Cardiac muscle cell (in vitro differentiated cells and primary cell): ENCODE data around the gene TIAM2. TPM values are rescaled to one million over a fixed set of nuclear protein-coding genes. Genes with fewer than 3 reads are reported as not detected.

Experiments
- DNase-seq, 2 donors: peaks; one replicate each; pipeline versions ENCODE4 v3.0.0 to v3.0.0-alpha.2; 2010 to 2017; ENCODE audit warnings: low read depth in 1 of 2, low spot score in 1 of 2
- H3K27ac ChIP-seq: fragments of 200-600 bp; sonication (generic); 2 replicates; pipeline ENCODE4 v1.5.1; 2016
- H3K27me3 ChIP-seq: fragments of 200-600 bp; sonication (generic); 2 replicates; pipeline ENCODE4 v1.6.0; 2016; ENCODE audit warnings: control low read depth
- H3K36me3 ChIP-seq: fragments of 200-600 bp; sonication (generic); 2 replicates; pipeline ENCODE4 v1.5.1; 2016; ENCODE audit warnings: control low read depth
- H3K4me1 ChIP-seq: fragments of 200-600 bp; sonication (generic); 2 replicates; pipeline ENCODE4 v1.8.1; 2017; ENCODE audit warnings: low read depth, mild to moderate bottlenecking, mixed run types
- H3K4me3 ChIP-seq: fragments of 200-600 bp; sonication (generic); 2 replicates; pipeline ENCODE4 v1.5.1; 2016; ENCODE audit warnings: mild to moderate bottlenecking
- H3K9me3 ChIP-seq: fragments of 200-600 bp; sonication (generic); 2 replicates; pipeline ENCODE4 v1.5.1; 2017; ENCODE audit warnings: low read depth, mild to moderate bottlenecking, control low read depth
- polyA plus RNA-seq: library from polyadenylated mRNA; unstranded; fragments of >200 nt; fragmentation: Nextera tagmentation; extraction: Ambion mirVana; gene quantifications from 2 replicates; pipeline ENCODE4 v1.2.1, GENCODE V29; 2016
- total RNA-seq: library from RNA; depleted of rRNA; stranded (reverse); fragments of >200 nt; gene quantifications from 2 replicates; pipeline ENCODE4 v1.2.3, GENCODE V29; 2016
- TF ChIP-seq, protein P1 (sequence below): IDR thresholded peaks from 2 replicates; pipeline ENCODE4 v1.5.1; 2012; ENCODE audit warnings: low read depth, mild to moderate bottlenecking, low read length

TIAM2 gene
- total and polyA plus RNA-seq, 2 experiments from 2014 or later = 3.9 to 12.4 TPM

DNA sequence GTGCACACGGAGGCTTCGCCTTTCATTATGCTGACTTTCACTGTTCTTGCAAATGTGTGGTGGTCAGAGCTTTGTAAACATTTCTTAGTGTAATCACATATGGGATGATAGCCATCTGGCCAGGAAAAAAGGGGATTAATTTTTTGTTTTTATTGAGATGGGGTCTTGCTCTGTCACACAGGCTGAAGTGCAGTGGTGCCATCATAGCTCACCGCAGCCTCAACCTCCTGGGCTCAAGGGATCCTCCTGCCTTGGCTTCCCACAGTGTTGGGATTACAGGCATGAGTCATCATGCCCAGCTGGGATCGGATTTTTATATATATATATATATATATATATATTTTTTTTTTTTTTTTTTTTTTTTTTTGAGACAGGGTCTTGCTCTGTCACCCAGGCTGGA is 11.0 kb upstream of the TIAM2 start:
- peaks cover 6% of the 10 kb centered on the region for H3K27me3 ChIP-seq
- H3K36me3 ChIP-seq = no peaks in the 10 kb centered on the region
- no peaks in the 10 kb centered on the region for H3K4me1 ChIP-seq
- H3K9me3 ChIP-seq = no peaks in the 10 kb centered on the region
- TF ChIP-seq, protein P1, sequence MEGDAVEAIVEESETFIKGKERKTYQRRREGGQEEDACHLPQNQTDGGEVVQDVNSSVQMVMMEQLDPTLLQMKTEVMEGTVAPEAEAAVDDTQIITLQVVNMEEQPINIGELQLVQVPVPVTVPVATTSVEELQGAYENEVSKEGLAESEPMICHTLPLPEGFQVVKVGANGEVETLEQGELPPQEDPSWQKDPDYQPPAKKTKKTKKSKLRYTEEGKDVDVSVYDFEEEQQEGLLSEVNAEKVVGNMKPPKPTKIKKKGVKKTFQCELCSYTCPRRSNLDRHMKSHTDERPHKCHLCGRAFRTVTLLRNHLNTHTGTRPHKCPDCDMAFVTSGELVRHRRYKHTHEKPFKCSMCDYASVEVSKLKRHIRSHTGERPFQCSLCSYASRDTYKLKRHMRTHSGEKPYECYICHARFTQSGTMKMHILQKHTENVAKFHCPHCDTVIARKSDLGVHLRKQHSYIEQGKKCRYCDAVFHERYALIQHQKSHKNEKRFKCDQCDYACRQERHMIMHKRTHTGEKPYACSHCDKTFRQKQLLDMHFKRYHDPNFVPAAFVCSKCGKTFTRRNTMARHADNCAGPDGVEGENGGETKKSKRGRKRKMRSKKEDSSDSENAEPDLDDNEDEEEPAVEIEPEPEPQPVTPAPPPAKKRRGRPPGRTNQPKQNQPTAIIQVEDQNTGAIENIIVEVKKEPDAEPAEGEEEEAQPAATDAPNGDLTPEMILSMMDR = no peak
- H3K27ac ChIP-seq = no peak overlapping the region
- H3K4me3 ChIP-seq = no peak overlapping the region
- no peak for DNase-seq

DNA sequence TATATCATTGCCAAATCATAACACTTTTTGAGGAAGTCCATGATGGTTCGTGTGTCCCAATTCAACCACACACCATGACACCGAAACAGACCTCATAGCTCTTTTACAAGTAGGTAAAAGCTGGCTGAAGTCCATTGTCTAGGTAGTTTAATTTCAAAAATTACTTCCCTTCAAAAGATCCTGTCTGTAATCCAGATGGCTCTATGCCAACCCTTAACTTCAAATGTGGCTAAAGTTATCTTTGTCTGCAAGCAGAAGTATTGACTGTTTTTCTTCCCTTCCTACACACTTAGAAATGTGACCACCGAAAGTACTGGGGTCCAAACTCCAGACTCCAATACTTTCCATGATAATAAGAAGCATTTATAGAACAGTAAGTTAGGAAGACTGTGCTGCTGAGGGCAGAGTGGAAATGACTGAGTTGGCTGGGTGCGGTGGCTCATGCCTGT is 8.3 kb upstream of the TIAM2 start:
- peaks cover 31% of the 10 kb centered on the region for H3K27me3 ChIP-seq
- H3K27ac ChIP-seq = no peak overlapping the region
- no peak overlapping the region for H3K4me3 ChIP-seq
- no peaks in the 10 kb centered on the region for H3K9me3 ChIP-seq
- no peaks in the 10 kb centered on the region for H3K4me1 ChIP-seq
- H3K36me3 ChIP-seq = no peaks in the 10 kb centered on the region
- peak in 1 of 2 donors; percentile 42 for DNase-seq
- TF ChIP-seq, protein P1 = no peak

DNA sequence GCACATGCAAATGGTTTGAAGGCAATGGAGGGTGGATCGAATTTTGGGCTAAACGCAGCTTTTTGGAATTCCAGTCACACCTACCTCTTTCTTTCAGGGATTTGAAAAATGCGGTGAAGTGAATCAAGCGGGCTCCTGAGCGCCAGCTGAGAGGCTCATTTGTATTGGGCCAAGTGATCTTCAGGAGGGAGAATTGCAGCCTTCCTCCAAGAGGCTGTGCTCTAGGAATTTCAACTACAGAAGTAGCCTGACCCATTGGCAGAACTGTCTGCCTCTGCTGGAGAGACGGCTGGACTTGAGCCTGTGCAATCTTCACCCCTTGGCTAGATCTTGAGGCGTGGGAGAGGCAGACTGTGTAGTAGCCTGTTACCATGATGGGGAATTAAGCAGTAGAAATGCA is 5.7 kb upstream of the TIAM2 start:
- TF ChIP-seq, protein P1 = no peak

DNA sequence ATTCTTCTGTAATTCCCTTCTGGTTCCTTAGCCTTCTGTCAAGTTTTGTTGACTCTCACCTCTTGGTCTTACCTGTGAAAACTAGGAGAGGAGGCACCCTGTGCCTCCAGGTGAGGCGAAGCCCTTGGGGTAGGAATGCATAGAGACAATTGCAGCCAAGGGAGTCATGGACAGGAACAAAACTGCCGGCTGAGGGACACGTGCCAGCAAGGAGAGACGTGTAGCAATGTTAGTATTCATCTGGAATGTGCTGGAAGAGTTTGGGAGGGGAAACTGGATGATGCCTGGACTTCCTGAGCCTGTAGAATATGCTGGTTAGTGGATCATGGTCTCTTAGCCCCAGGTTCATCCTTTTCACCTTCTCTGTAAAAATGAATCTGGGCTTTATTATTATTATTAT is 3.9 kb upstream of the TIAM2 start:
- TF ChIP-seq, protein P1 = no peak
- no peaks in the 10 kb centered on the region for H3K9me3 ChIP-seq
- H3K4me1 ChIP-seq = no peaks in the 10 kb centered on the region
- no peak for DNase-seq
- no peak overlapping the region for H3K4me3 ChIP-seq
- H3K27me3 ChIP-seq = peaks cover 70% of the 10 kb centered on the region
- H3K27ac ChIP-seq = no peak overlapping the region
- no peaks in the 10 kb centered on the region for H3K36me3 ChIP-seq

More for the DNA sequence above, 5.7 kb upstream of the TIAM2 start:
- Histone ChIP-seq H3K9me3 (no peaks in the 10 kb centered on the region), H3K36me3 (no peaks in the 10 kb centered on the region), H3K27me3 (peaks cover 54% of the 10 kb centered on the region), H3K4me3 (no peak overlapping the region), H3K27ac (no peak overlapping the region), H3K4me1 (no peaks in the 10 kb centered on the region)
- peak in 1 of 2 donors; percentile 35 for DNase-seq

DNA sequence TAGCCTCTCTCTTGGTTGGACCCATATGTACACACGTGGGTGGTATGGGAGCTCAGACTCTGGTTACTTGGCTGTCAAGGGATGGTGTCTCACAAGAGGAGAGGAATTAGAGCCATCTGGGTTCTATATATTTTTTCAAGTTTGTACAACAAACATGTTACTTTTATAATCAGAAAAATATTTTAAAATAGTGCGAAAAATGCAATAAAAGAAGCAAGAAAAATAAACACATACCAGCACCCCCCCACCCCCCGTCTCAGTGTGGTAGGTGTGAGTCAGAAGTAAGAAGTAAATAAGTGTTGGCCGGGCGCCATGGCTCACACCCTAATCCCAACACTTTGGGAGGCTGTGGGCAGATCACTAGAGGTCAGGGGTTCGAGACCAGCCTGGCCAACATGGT is 2.1 kb upstream of the TIAM2 start:
- H3K36me3 ChIP-seq = no peaks in the 10 kb centered on the region
- H3K4me3 ChIP-seq = no peak overlapping the region
- DNase-seq = no peak
- no peak overlapping the region for H3K27ac ChIP-seq
- TF ChIP-seq, protein P1 = no peak
- no peaks in the 10 kb centered on the region for H3K9me3 ChIP-seq
- H3K4me1 ChIP-seq = no peaks in the 10 kb centered on the region
- H3K27me3 ChIP-seq = peaks cover 84% of the 10 kb centered on the region

DNA sequence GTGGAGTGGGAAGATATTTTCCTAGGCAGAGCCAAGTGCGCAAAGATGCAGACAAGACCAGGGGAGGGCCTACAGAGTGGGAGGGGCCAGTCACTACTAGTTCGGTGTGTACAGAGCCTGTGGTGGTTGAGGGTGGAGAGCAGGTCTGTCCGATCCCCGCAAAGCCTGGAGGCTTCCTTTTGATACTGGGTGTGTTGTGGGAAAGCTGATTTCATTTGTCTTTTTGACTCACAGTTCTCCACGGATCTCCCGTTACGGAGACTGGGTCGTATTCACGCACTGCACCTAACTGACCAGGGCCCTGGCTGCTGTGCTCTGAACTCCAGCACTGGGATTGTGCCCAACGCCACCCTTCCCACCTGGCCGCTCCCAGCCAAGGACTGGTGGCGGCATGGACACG is 1.4 kb upstream of the TIAM2 start:
- H3K9me3 ChIP-seq = no peaks in the 10 kb centered on the region
- peaks cover 90% of the 10 kb centered on the region for H3K27me3 ChIP-seq
- no peak overlapping the region for H3K4me3 ChIP-seq
- no peak for DNase-seq
- H3K27ac ChIP-seq = no peak overlapping the region
- TF ChIP-seq, protein P1 = no peak
- no peaks in the 10 kb centered on the region for H3K36me3 ChIP-seq
- H3K4me1 ChIP-seq = no peaks in the 10 kb centered on the region
